Heart left ventricle (tissue), 16 donors: ENCODE data around the gene CLCN1. TPM values are rescaled to one million over a fixed set of nuclear protein-coding genes. Genes with fewer than 3 reads are reported as not detected.

ENCODE experiments used
- ATAC-seq, 4 donors: fragments of 200-7000 bp; cut with Tn5 transposase; one replicate each; pipeline ENCODE4 v1.9.1; 2020 to 2022; ENCODE audit warnings: moderate library complexity in 4 of 4, mild to moderate bottlenecking in 3 of 4, moderate number of reproducible peaks in 1 of 4
- DNase-seq, 5 donors: peaks; one replicate each; pipeline ENCODE4 v3.0.0-alpha.2; 2020
- H3K27ac ChIP-seq, 12 donors: fragments of 200-600 bp; sonication (generic) in 4 of 12; one replicate each; pipeline versions ENCODE4 v1.5.0 to v1.8.0; 2016 to 2022; ENCODE audit warnings: mild to moderate bottlenecking in 2 of 12
- H3K27me3 ChIP-seq, 9 donors: fragments of 200-600 bp; sonication (generic) in 2 of 9; one replicate each; pipeline versions ENCODE4 v1.5.1 to v1.8.0; 2016 to 2022; ENCODE audit warnings: mild to moderate bottlenecking in 3 of 9
- H3K36me3 ChIP-seq, 9 donors: fragments of 200-600 bp; sonication (generic) in 2 of 9; one replicate each; pipeline versions ENCODE4 v1.5.0 to v1.8.0; 2018 to 2022; ENCODE audit warnings: mild to moderate bottlenecking in 2 of 9
- H3K4me1 ChIP-seq, 12 donors: fragments of 200-600 bp; sonication (generic) in 4 of 12; one replicate each; pipeline versions ENCODE4 v1.5.0 to v1.8.0; 2016 to 2022; ENCODE audit warnings: mild to moderate bottlenecking in 3 of 12
- H3K4me3 ChIP-seq, 12 donors: fragments of 200-600 bp; sonication (generic) in 4 of 12; one replicate each; pipeline versions ENCODE4 v1.5.0 to v1.8.0; 2017 to 2022; ENCODE audit warnings: mild to moderate bottlenecking in 9 of 12, moderate library complexity in 4 of 12
- H3K9me3 ChIP-seq, 12 donors: fragments of 200-600 bp; sonication (generic) in 4 of 12; one replicate each; pipeline versions ENCODE4 v1.5.0 to v1.8.0; 2016 to 2022; ENCODE audit warnings: mild to moderate bottlenecking in 1 of 12
- POLR2A ChIP-seq, 2 donors: fragments of 450-650 bp; IDR thresholded peaks; one replicate each; pipeline ENCODE4 v1.6.1; 2017; ENCODE audit warnings: antibody characterized with exemption in 2 of 2, mild to moderate bottlenecking in 2 of 2, moderate library complexity in 2 of 2
- WGBS, 4 donors: extraction: QIAGEN DNeasy Blood & Tissue Kit in 2 of 4; methylation state at CpG; one replicate each; pipeline versions ENCODE4 v1.1.5 to v1.1.7; 2013 to 2018; 5-methylcytosine and 5-hydroxymethylcytosine counted together
- intact Hi-C, 10 donors: fragments of 100-400 bp; cut with DNase I; formaldehyde crosslinking; loops; one replicate each; pipeline versions ENCODE4 v1.11.1 to v1.14.2; 2022
- polyA plus RNA-seq, 2 donors: library from polyadenylated mRNA; stranded (reverse); fragments of 200-250 nt; gene quantifications; one replicate each; pipeline ENCODE4 v1.2.3, GENCODE V29; 2013
- total RNA-seq, 9 donors: library from RNA; depleted of rRNA in 2 of 9; stranded (reverse); fragments of >200 nt in 2 of 9; fragmentation: NEBNext Ultra II Directional in 3 of 9; extraction: Animal tissue kit (Norgen Biotek cat#: 25700) in 3 of 9; gene quantifications; one replicate each; pipeline versions ENCODE4 v1.1.0 to v1.2.4, GENCODE V29; 2016 to 2023
- TF ChIP-seq, protein P1 (sequence below), 12 donors: fragments of 200-600 bp; sonication (generic) in 4 of 12; IDR thresholded peaks; one replicate each; pipeline versions ENCODE4 v1.5.0 to v1.8.0; 2018 to 2022; ENCODE audit warnings: antibody characterized with exemption in 12 of 12, mild to moderate bottlenecking in 5 of 12
- donor health status: ischemic (EF 13 %, LVEDD 7.1; RV severe dilation, severe dysfunction).
- donor health status: healthy with polysubstance abuse.
- donor health status: DM: no; HTN: yes; CAD: no.
- donor health status: DM: no; HTN: no; CAD: no.
- donor health status: ischemic (EF 25% LVEDD 6.9; RV normal size, moderate dysfunction).
- donor health status: ischemic (EF 25% LVEDD 5.7; RV mildly dilated, moderate dysfunction).
- donor health status: healthy.
- donor health status: DM: yes; HTN: yes; CAD: no.
- donor health status: ischemic (EF 35%, LVEDD 5.7; RV mildly dilated, moderate dysfunction).
- donor health status: nonischemic (EF 11% LVEDD 7.7; RV severe dilation, severe dysfunction).
- donor health status: DM: yes; HTN: yes; CAD: no.
- donor health status: PGD.
- donor health status: ischemic (EF 29% LVEDD 5.4; RV normal size, mild dysfunction).
- donor health status: nonischemic (EF 23%, LVEDD 6.1; RV moderate dilation, normal function).

The CLCN1 gene
- total and polyA plus RNA-seq, 11 donors = 0.03 to 1.4 TPM; not detected in 9

DNA sequence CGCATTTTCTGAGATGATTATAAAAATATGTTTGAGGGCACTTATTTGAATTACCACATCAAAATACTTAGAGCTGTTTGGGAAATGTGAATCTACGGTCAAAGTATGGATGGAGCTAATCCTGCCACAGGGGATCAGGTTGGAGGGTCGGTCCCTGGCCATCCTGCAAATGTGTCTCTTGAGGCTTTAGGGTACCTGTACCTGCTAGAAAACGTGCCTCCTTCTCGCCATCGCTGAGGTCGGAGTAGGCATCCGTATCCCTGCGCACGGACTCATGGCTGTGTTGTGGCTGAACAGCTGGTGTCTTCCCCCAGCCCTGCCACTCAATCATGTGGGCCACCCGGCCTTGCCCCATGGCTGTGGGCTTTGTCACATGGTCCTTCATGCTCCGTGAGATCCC is 42.7 kb downstream of the CLCN1 start:
- intact Hi-C loops = loop anchor here in 1 of 10 donors (5.0 kb wide), 1 partner anchor 36 kb away; no protein-coding TSS in a partner anchor
- no peak overlapping the region for H3K27ac ChIP-seq
- no peak for DNase-seq

GRCh38 chr7:143359771-143360353 is 44.0 kb downstream of the CLCN1 start:
- WGBS, 4 donors = 67 to 83% (median 71%) methylated on average over 11 of the region's 11 CpGs
- intact Hi-C loops = loop anchor here in 4 of 10 donors (5.0 to 10.0 kb wide), 3 partner anchors 38 to 55 kb away; partner anchors contain the start of gene CLCN1 (in 1 of the 4)
- Histone ChIP-seq H3K9me3 (no peaks in the 10 kb centered on the region), H3K27me3 (peaks cover 5 to 51% (median 32%) of the 10 kb centered on the region in 9 donors), H3K4me1 (peaks cover 0 to 18% (median 4%) of the 10 kb centered on the region in 12 donors), H3K4me3 (no peak overlapping the region), H3K27ac (no peak overlapping the region), H3K36me3 (no peaks in the 10 kb centered on the region)
- ATAC-seq = no peak
- TF ChIP-seq POLR2A (IDR thresholded peaks at IDR 0.05) = no peak
- TF ChIP-seq, protein P1, sequence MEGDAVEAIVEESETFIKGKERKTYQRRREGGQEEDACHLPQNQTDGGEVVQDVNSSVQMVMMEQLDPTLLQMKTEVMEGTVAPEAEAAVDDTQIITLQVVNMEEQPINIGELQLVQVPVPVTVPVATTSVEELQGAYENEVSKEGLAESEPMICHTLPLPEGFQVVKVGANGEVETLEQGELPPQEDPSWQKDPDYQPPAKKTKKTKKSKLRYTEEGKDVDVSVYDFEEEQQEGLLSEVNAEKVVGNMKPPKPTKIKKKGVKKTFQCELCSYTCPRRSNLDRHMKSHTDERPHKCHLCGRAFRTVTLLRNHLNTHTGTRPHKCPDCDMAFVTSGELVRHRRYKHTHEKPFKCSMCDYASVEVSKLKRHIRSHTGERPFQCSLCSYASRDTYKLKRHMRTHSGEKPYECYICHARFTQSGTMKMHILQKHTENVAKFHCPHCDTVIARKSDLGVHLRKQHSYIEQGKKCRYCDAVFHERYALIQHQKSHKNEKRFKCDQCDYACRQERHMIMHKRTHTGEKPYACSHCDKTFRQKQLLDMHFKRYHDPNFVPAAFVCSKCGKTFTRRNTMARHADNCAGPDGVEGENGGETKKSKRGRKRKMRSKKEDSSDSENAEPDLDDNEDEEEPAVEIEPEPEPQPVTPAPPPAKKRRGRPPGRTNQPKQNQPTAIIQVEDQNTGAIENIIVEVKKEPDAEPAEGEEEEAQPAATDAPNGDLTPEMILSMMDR (IDR thresholded peaks at IDR 0.05) = no peak
- DNase-seq = no peak

More for the DNA sequence above, 42.7 kb downstream of the CLCN1 start:
- Histone ChIP-seq H3K4me1 (peaks cover 0 to 18% (median 4%) of the 10 kb centered on the region in 12 donors), H3K9me3 (no peaks in the 10 kb centered on the region), H3K27me3 (peaks cover 5 to 47% (median 27%) of the 10 kb centered on the region in 9 donors), H3K36me3 (no peaks in the 10 kb centered on the region), H3K4me3 (no peak overlapping the region)
- no peak for ATAC-seq
- TF ChIP-seq, protein P1 (IDR thresholded peaks at IDR 0.05) = no peak
- no peak for TF ChIP-seq POLR2A (IDR thresholded peaks at IDR 0.05)
- WGBS, 4 donors = 88 to 89% (median 88%) methylated on average over 12 of the region's 12 CpGs

GRCh38 chr7:143360788-143361551 is 45.1 kb downstream of the CLCN1 start:
- DNase-seq = no peak
- TF ChIP-seq, protein P1 (IDR thresholded peaks at IDR 0.05) = no peak
- no peak for TF ChIP-seq POLR2A (IDR thresholded peaks at IDR 0.05)
- H3K36me3 ChIP-seq = no peaks in the 10 kb centered on the region
- H3K4me3 ChIP-seq = no peak overlapping the region
- H3K9me3 ChIP-seq = no peaks in the 10 kb centered on the region
- intact Hi-C loops = loop anchor here in 3 of 10 donors (5.0 to 10.0 kb wide), 2 partner anchors 44 to 54 kb away; partner anchors contain the start of gene CLCN1 (in 1 of the 3)
- peaks cover 5 to 55% (median 32%) of the 10 kb centered on the region in 9 donors for H3K27me3 ChIP-seq
- no peak for ATAC-seq
- H3K27ac ChIP-seq = no peak overlapping the region
- H3K4me1 ChIP-seq = peaks cover 0 to 18% (median 4%) of the 10 kb centered on the region in 12 donors
- WGBS, 4 donors = 38 to 44% (median 40%) methylated on average over 19 of the region's 19 CpGs
